Esophagus muscularis mucosa (tissue), 4 donors: ENCODE measurements around the gene ZDHHC21. TPM values are rescaled to one million over a fixed set of nuclear protein-coding genes. Genes with fewer than 3 reads are reported as not detected.
"Not testable (repeated sequence)": the region's sequence is repeated elsewhere in the genome, so short reads cannot be mapped to it uniquely, and the experiment has no call there.

Source experiments
- DNase-seq: peaks from one replicate; pipeline ENCODE4 v3.0.0-alpha.2; 2017; ENCODE audit errors: extremely low spot score
- H3K27ac ChIP-seq, 4 donors: fragments of 200-600 bp; sonication (generic); replicated peaks in 1 of 4; 1 replicate in 3 of 4; 2 replicates in 1 of 4; pipeline ENCODE4 v1.5.1; 2016 to 2019; ENCODE audit warnings: mild to moderate bottlenecking in 1 of 4
- H3K27me3 ChIP-seq, 4 donors: fragments of 200-600 bp; sonication (generic); one replicate each; pipeline versions ENCODE4 v1.5.1 to v1.6.0; 2016 to 2019
- H3K36me3 ChIP-seq, 4 donors: fragments of 200-600 bp; sonication (generic); one replicate each; pipeline ENCODE4 v1.5.1; 2016 to 2019
- H3K4me1 ChIP-seq, 4 donors: fragments of 200-600 bp; sonication (generic); one replicate each; pipeline ENCODE4 v1.5.1; 2016 to 2019
- H3K4me3 ChIP-seq, 4 donors: fragments of 200-600 bp; sonication (generic); 1 replicate in 2 of 4; 2 replicates in 2 of 4; pipeline ENCODE4 v1.5.1; 2016 to 2019; ENCODE audit warnings: mild to moderate bottlenecking in 4 of 4, moderate library complexity in 1 of 4
- H3K9me3 ChIP-seq, 4 donors: fragments of 200-600 bp; sonication (generic); 1 replicate in 3 of 4; 2 replicates in 1 of 4; pipeline ENCODE4 v1.5.1; 2016 to 2019
- EP300 ChIP-seq: sonication (generic); formaldehyde crosslinking; IDR thresholded peaks from one replicate; pipeline ENCODE4 v1.6.1; 2017; ENCODE audit warnings: antibody characterized with exemption
- POLR2A ChIP-seq: fragments of 450-650 bp; IDR thresholded peaks from one replicate; pipeline ENCODE4 v1.6.1; 2017; ENCODE audit warnings: antibody characterized with exemption, moderate library complexity, mild to moderate bottlenecking, low read depth
- POLR2AphosphoS5 ChIP-seq, 2 donors: sonication (generic); formaldehyde crosslinking; IDR thresholded peaks; one replicate each; pipeline ENCODE4 v1.6.1; 2017; ENCODE audit warnings: antibody characterized with exemption in 2 of 2
- WGBS: methylation state at CpG from one replicate; pipeline ENCODE4 v1.1.5; 2018; 5-methylcytosine and 5-hydroxymethylcytosine counted together
- intact Hi-C: fragments of 100-400 bp; cut with DNase I; formaldehyde crosslinking; loops from one replicate; pipeline ENCODE4 v1.15.1; 2023
- total RNA-seq, 4 donors: library from RNA; depleted of rRNA; stranded (reverse); fragments of >200 nt; gene quantifications; one replicate each; pipeline versions ENCODE4 v1.1.0 to v1.2.1, GENCODE V29; 2016
- TF ChIP-seq, protein P1 (sequence below), 3 experiments: fragments of 200-600 bp in 2 of 3; fragments of 450-650 bp in 1 of 3; sonication (generic) in 2 of 3; IDR thresholded peaks; one replicate each; pipeline ENCODE4 v1.5.1; 2017 to 2019; ENCODE audit warnings: antibody characterized with exemption in 3 of 3, mild to moderate bottlenecking in 2 of 3, moderate library complexity in 1 of 3

The ZDHHC21 gene
- total RNA-seq, 4 donors from 2014 or later: 7.6 to 11.6 (median 8.9) TPM

DNA sequence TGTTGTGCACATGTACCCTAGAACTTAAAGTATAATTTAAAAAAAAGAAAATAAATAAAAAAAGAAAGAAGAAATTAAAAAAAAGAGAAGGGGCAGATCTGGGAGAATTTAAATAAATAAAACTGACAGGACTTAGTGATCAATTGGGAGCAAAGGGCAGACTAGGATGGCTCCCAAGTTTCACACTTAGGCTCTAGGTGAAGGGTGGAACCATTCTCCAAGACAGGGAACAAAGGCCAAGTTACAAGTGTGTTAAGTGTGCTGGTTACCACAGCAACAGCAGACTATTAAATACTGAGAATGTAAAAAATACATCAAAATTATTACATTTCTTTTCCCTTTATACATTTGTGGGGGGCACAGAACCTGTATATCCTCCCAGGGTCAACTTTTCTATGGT, 7.1 kb downstream of the ZDHHC21 start:
- Histone ChIP-seq H3K27me3 (no peaks in the 10 kb centered on the region), H3K4me1 (peaks cover 0 to 5% (median 2%) of the 10 kb centered on the region in 4 donors), H3K36me3 (peaks cover 0 to 48% (median 27%) of the 10 kb centered on the region in 4 donors), H3K9me3 (no peaks in the 10 kb centered on the region), H3K4me3 (no peak overlapping the region), H3K27ac (no peak overlapping the region)
- TF ChIP-seq, protein P1, sequence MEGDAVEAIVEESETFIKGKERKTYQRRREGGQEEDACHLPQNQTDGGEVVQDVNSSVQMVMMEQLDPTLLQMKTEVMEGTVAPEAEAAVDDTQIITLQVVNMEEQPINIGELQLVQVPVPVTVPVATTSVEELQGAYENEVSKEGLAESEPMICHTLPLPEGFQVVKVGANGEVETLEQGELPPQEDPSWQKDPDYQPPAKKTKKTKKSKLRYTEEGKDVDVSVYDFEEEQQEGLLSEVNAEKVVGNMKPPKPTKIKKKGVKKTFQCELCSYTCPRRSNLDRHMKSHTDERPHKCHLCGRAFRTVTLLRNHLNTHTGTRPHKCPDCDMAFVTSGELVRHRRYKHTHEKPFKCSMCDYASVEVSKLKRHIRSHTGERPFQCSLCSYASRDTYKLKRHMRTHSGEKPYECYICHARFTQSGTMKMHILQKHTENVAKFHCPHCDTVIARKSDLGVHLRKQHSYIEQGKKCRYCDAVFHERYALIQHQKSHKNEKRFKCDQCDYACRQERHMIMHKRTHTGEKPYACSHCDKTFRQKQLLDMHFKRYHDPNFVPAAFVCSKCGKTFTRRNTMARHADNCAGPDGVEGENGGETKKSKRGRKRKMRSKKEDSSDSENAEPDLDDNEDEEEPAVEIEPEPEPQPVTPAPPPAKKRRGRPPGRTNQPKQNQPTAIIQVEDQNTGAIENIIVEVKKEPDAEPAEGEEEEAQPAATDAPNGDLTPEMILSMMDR (IDR thresholded peaks at IDR 0.05): no peak
- TF ChIP-seq POLR2A (no peak), POLR2AphosphoS5 (IDR thresholded peaks at IDR 0.05) (no peak), EP300 (no peak)
- no peak for DNase-seq
- intact Hi-C loops: no loop called here

DNA sequence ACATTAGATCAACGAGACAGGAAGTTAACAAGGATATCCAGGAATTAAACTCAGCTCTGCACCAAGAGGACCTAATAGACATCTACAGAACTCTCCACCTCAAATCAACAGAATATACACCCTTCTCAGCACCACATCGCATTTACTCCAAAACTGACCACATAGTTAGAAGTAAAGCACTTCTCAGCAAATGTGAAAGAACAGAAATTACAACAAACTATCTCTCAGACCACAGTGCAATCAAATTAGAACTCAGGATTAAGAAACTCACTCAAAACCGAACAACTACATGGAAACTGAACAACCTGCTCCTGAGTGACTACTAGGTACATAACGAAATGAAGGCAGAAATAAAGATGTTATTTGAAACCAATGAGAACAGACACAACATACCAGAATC, 10.6 kb downstream of the ZDHHC21 start:
- H3K9me3 ChIP-seq, H3K4me3 ChIP-seq, H3K27me3 ChIP-seq, intact Hi-C loops, H3K27ac ChIP-seq, DNase-seq, H3K4me1 ChIP-seq: not testable (repeated sequence)
- 90% methylated on average over 4 of the region's 4 CpGs for WGBS
- H3K36me3 ChIP-seq: peaks cover 0 to 38% (median 9%) of the 10 kb centered on the region in 4 donors

DNA sequence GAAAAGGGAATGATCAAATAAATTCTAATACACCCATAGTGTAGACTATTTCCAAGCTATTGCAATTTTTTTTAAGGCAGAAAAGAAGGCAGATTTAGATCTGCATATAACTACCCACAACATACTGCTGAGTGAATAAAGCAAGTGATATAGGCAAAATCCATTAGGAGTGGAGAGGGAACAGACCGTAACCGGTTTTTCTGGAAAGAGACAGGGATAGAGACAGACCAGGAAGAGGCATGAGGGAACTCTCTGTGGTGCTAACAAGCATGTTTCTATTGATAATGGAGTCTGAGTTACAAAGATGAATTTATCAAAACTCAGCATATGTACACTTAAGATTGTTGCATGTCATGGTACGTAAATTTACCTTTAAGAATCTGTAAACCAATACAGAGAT, 14.5 kb downstream of the ZDHHC21 start:
- Histone ChIP-seq H3K9me3 (no peaks in the 10 kb centered on the region), H3K27ac (no peak overlapping the region), H3K36me3 (peaks cover 0 to 17% (median 2%) of the 10 kb centered on the region in 4 donors), H3K4me1 (no peaks in the 10 kb centered on the region), H3K27me3 (no peaks in the 10 kb centered on the region), H3K4me3 (no peak overlapping the region)
- intact Hi-C loops: no loop called here
- no peak for DNase-seq
- TF ChIP-seq POLR2A: no peak
- no peak for TF ChIP-seq POLR2AphosphoS5 (IDR thresholded peaks at IDR 0.05)
- TF ChIP-seq, protein P1 (IDR thresholded peaks at IDR 0.05): no peak
- TF ChIP-seq EP300: no peak
- 96% methylated on average over 3 of the region's 3 CpGs for WGBS

DNA sequence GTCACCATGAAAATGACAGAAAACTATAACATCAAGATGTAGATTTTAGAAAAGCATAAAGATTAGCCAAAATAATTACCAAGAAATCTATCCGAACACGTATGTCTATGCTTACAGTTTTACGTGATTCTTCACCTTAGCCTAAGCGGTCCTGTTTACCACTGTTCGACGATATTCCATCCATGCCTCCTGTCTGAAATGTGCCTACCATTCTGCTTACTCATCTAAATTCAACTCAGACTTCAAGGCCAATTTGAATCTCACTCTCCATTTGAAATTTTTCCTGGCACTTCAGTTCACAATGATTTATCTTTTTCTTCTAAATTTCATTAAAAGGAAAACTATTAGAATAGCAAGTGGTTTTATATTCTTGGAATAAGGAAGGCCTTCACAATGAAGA, 15.4 kb downstream of the ZDHHC21 start:
- Histone ChIP-seq H3K27ac (no peak overlapping the region), H3K36me3 (peaks cover 0 to 17% (median 2%) of the 10 kb centered on the region in 4 donors), H3K9me3 (no peaks in the 10 kb centered on the region), H3K4me1 (no peaks in the 10 kb centered on the region), H3K4me3 (no peak overlapping the region), H3K27me3 (no peaks in the 10 kb centered on the region)
- DNase-seq: no peak
- 97% methylated on average over 6 of the region's 6 CpGs for WGBS
- intact Hi-C loops: no loop called here
- TF ChIP-seq POLR2A: no peak
- no peak for TF ChIP-seq EP300
- no peak for TF ChIP-seq POLR2AphosphoS5 (IDR thresholded peaks at IDR 0.05)
- TF ChIP-seq, protein P1 (IDR thresholded peaks at IDR 0.05): no peak

DNA sequence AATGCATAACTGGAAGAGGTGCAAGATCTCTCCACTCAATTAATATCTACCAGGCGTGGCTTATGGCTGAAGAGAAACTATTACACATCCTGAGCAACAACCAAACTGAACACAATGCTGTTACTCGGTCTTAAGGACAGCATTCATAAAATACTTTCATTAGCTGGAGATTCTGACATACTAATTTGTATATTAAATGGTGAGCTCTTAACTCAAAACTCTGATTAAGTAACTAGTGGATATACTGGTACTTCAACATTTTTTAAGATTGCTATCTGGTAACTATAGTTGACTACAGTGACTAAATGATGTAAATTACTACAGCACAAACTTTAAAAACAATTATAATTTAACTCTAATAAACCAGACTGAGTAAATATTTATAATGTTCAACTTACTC, 15.8 kb downstream of the ZDHHC21 start:
- H3K4me1 ChIP-seq: no peaks in the 10 kb centered on the region
- H3K27me3 ChIP-seq: no peaks in the 10 kb centered on the region
- TF ChIP-seq POLR2AphosphoS5 (IDR thresholded peaks at IDR 0.05) (no peak), EP300 (no peak), POLR2A (no peak)
- TF ChIP-seq, protein P1 (IDR thresholded peaks at IDR 0.05): no peak
- intact Hi-C loops: no loop called here
- no peak overlapping the region for H3K27ac ChIP-seq
- H3K36me3 ChIP-seq: peaks cover 1 to 17% (median 6%) of the 10 kb centered on the region in 4 donors
- H3K4me3 ChIP-seq: no peak overlapping the region
- 100% methylated on average over 2 of the region's 2 CpGs for WGBS
- no peak for DNase-seq
- H3K9me3 ChIP-seq: no peaks in the 10 kb centered on the region
